Kidney epithelial cell (primary cell): ENCODE results near the gene TINCR. TPM values are rescaled to one million over a fixed set of nuclear protein-coding genes. Genes with fewer than 3 reads are reported as not detected.
"Not testable (repeated sequence)": the region's sequence is repeated elsewhere in the genome, so short reads cannot be mapped to it uniquely, and the experiment has no call there.

Experiments
- DNase-seq: peaks from one replicate; pipeline ENCODE4 v3.0.0-alpha.2; 2010; ENCODE audit warnings: low read depth
- H3K27me3 ChIP-seq: 2 replicates; pipeline ENCODE4 v1.6.0; 2011; ENCODE audit warnings: low read length; ENCODE audit not compliant: control insufficient read depth, insufficient read depth
- H3K36me3 ChIP-seq: 2 replicates; pipeline ENCODE4 v1.5.1; 2011; ENCODE audit warnings: low read length; ENCODE audit not compliant: control insufficient read depth, insufficient read depth
- H3K4me3 ChIP-seq: 2 replicates; pipeline ENCODE4 v1.5.1; 2011; ENCODE audit warnings: low read depth, mild to moderate bottlenecking, control low read depth, low read length
- CTCF ChIP-seq: IDR thresholded peaks from 2 replicates; pipeline ENCODE4 v1.5.1; 2011; ENCODE audit warnings: mild to moderate bottlenecking, moderate library complexity, low read length, control low read depth, inconsistent platforms; ENCODE audit not compliant: insufficient read depth, poor library complexity, severe bottlenecking
- total RNA-seq: library from RNA; depleted of rRNA; stranded (reverse); fragments of >200 nt; gene quantifications from 2 replicates; pipeline ENCODE4 v1.2.3, GENCODE V29; 2015

TINCR gene
- 1.0 and 1.4 TPM in 2 replicates for total RNA-seq

- H3K36me3 ChIP-seq, result no peaks in the 10 kb centered on the region
- peak; percentile 1 for TF ChIP-seq CTCF
- no peak for DNase-seq
- H3K4me3 ChIP-seq, result no peak within 1 kb of the TSS
- H3K27me3 ChIP-seq, result peaks cover 37% of the 10 kb centered on the region
Observed at GRCh38 chr19:5567360-5567969, at the start of gene TINCR. TINCR (minus strand) TSS chr19:5567953.

GRCh38 chr19:5617080-5617479, 49.3 kb upstream of the TINCR start:
- H3K36me3 ChIP-seq, result peaks cover 2% of the 10 kb centered on the region
- no peak for TF ChIP-seq CTCF
- H3K27me3 ChIP-seq, result no peaks in the 10 kb centered on the region
- no peak for DNase-seq
- H3K4me3 ChIP-seq, result no peak overlapping the region

- no peak for TF ChIP-seq CTCF
- Histone ChIP-seq H3K36me3 (peaks cover 2% of the 10 kb centered on the region), H3K27me3 (no peaks in the 10 kb centered on the region), H3K4me3 (no peak overlapping the region)
- no peak for DNase-seq
Observed at GRCh38 chr19:5615756-5616327, 48.1 kb upstream of the TINCR start.

GRCh38 chr19:5612891-5613865, 45.4 kb upstream of the TINCR start:
- Histone ChIP-seq H3K36me3 (peaks cover 2% of the 10 kb centered on the region), H3K4me3 (no peak overlapping the region), H3K27me3 (no peaks in the 10 kb centered on the region)
- no peak for TF ChIP-seq CTCF
- DNase-seq, result no peak

GRCh38 chr19:5609881-5610448, 42.2 kb upstream of the TINCR start:
- DNase-seq, result no peak
- no peak for TF ChIP-seq CTCF
- no peak overlapping the region for H3K4me3 ChIP-seq
- H3K27me3 ChIP-seq, result no peaks in the 10 kb centered on the region
- peaks cover 2% of the 10 kb centered on the region for H3K36me3 ChIP-seq

GRCh38 chr19:5608766-5609165, 41.0 kb upstream of the TINCR start:
- not testable (repeated sequence) for H3K27me3 ChIP-seq, H3K36me3 ChIP-seq, H3K4me3 ChIP-seq, DNase-seq
